IPS DF 4.7 (cell line): ENCODE measurements around the gene FRY.

Experiments used
- DNase-seq: peaks from one replicate; pipeline ENCODE4 v3.0.0-alpha.2; 2013; ENCODE audit warnings: low spot score; ENCODE audit errors: extremely low read depth

The FRY gene

GRCh38 chr13:32254416-32254815 is 222.8 kb downstream of the FRY start:
- no peak for DNase-seq

GRCh38 chr13:32254916-32255723 is 223.5 kb downstream of the FRY start:
- DNase-seq: no peak

- no peak for DNase-seq
These were observed 224.1 kb downstream of the FRY start for GRCh38 chr13:32255724-32256109.

- no peak for DNase-seq
These were observed 224.7 kb downstream of the FRY start for GRCh38 chr13:32256243-32256642.

GRCh38 chr13:32257649-32258048 is 226.1 kb downstream of the FRY start:
- no peak for DNase-seq

GRCh38 chr13:32259116-32259515 is 227.5 kb downstream of the FRY start:
- no peak for DNase-seq

GRCh38 chr13:32261567-32261966 is 230.0 kb downstream of the FRY start:
- no peak for DNase-seq

GRCh38 chr13:32262165-32262564 is 230.6 kb downstream of the FRY start:
- DNase-seq: no peak

- no peak for DNase-seq
These were observed 231.0 kb downstream of the FRY start for GRCh38 chr13:32262619-32263018.

GRCh38 chr13:32264407-32264806 is 232.8 kb downstream of the FRY start:
- no peak for DNase-seq

GRCh38 chr13:32265726-32266125 is 234.2 kb downstream of the FRY start:
- DNase-seq: no peak

GRCh38 chr13:32266130-32266529 is 234.6 kb downstream of the FRY start:
- no peak for DNase-seq

GRCh38 chr13:32267836-32268439 is 236.4 kb downstream of the FRY start:
- DNase-seq: peak; percentile 72

- no peak for DNase-seq
These were observed 240.6 kb downstream of the FRY start for GRCh38 chr13:32272021-32272683.

GRCh38 chr13:32277839-32278238 is 246.3 kb downstream of the FRY start:
- DNase-seq: no peak

- no peak for DNase-seq
These were observed 246.9 kb downstream of the FRY start for GRCh38 chr13:32278426-32278825.

GRCh38 chr13:32281096-32281495 is 249.5 kb downstream of the FRY start:
- DNase-seq: no peak

- DNase-seq: no peak
These were observed 250.6 kb downstream of the FRY start for GRCh38 chr13:32282096-32282711.

- DNase-seq: no peak
These were observed 253.5 kb downstream of the FRY start for GRCh38 chr13:32284927-32285632.

GRCh38 chr13:32285633-32285965 is 254.0 kb downstream of the FRY start:
- no peak for DNase-seq

GRCh38 chr13:32297206-32297605 is 265.6 kb downstream of the FRY start:
- DNase-seq: no peak

- DNase-seq: no peak
These were observed 267.1 kb downstream of the FRY start for GRCh38 chr13:32298695-32299094.
